ENCODE results near the gene POU6F2. TPM values are rescaled to one million over a fixed set of nuclear protein-coding genes. Genes with fewer than 3 reads are reported as not detected.

The POU6F2 gene
- total RNA-seq, 1 donor from 2014 or later: 0.44 TPM

- peaks cover 37% of the 10 kb centered on the region for H3K27me3 ChIP-seq (ENCODE audit: low read depth)
- TF ChIP-seq, protein P1, sequence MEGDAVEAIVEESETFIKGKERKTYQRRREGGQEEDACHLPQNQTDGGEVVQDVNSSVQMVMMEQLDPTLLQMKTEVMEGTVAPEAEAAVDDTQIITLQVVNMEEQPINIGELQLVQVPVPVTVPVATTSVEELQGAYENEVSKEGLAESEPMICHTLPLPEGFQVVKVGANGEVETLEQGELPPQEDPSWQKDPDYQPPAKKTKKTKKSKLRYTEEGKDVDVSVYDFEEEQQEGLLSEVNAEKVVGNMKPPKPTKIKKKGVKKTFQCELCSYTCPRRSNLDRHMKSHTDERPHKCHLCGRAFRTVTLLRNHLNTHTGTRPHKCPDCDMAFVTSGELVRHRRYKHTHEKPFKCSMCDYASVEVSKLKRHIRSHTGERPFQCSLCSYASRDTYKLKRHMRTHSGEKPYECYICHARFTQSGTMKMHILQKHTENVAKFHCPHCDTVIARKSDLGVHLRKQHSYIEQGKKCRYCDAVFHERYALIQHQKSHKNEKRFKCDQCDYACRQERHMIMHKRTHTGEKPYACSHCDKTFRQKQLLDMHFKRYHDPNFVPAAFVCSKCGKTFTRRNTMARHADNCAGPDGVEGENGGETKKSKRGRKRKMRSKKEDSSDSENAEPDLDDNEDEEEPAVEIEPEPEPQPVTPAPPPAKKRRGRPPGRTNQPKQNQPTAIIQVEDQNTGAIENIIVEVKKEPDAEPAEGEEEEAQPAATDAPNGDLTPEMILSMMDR (IDR thresholded peaks at IDR 0.05; ENCODE audit: borderline replicate concordance): no peak
- no peak overlapping the region for H3K4me3 ChIP-seq
- intact Hi-C loops (cut with micrococcal nuclease): no loop called here
- H3K36me3 ChIP-seq: no peaks in the 10 kb centered on the region
- no peak for DNase-seq
- H3K4me1 ChIP-seq: no peaks in the 10 kb centered on the region
- no peak overlapping the region for H3K27ac ChIP-seq (replicated peaks)
- peaks cover 9% of the 10 kb centered on the region for H3K9me3 ChIP-seq (replicated peaks)
Observed at GRCh38 chr7:39133088-39133487, 155.4 kb downstream of the POU6F2 start.

DNA sequence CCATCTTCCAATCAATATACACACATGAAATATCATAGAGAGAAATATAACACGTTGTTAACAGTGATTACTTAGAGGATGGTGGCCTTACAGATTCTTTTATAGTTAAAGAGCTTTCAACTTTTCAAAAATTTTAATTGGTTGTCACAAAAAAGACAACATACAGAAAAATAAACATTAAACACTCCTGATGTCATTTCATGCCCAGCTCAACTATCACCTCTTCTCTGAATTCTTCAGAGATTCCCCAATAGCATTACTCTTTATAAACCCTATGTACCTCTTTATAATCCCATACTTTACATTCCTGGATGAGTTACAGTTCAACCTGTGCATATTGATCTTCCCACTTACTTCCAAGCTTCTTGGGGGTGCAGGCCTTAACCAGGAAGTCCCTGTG is 159.8 kb downstream of the POU6F2 start:
- Histone ChIP-seq H3K27me3 (ENCODE audit: low read depth) (peaks cover 17% of the 10 kb centered on the region), H3K27ac (replicated peaks) (no peak overlapping the region), H3K36me3 (no peaks in the 10 kb centered on the region), H3K4me1 (no peaks in the 10 kb centered on the region), H3K9me3 (replicated peaks) (peaks cover 17% of the 10 kb centered on the region), H3K4me3 (no peak overlapping the region)
- intact Hi-C loops (cut with micrococcal nuclease): no loop called here
- TF ChIP-seq, protein P1 (IDR thresholded peaks at IDR 0.05; ENCODE audit: borderline replicate concordance): no peak
- DNase-seq: no peak

DNA sequence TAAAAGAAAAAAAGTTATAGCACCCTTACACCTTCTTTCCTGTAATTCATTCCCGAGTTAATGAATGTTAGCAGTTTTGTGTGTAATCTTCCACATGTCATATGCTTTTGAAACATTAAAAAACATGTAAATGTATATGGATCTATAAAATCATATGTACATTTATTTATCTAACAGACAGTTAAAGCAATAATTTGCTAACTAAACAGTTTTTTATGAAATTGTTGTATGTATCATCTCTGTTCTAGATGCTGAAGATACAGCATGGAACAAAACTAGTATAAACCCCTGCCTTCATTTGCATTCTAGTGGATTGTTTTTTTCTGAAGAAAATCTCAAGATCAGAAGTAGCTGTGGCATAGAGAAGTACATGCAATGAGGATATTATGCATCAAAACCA is 165.0 kb downstream of the POU6F2 start:
- TF ChIP-seq, protein P1 (IDR thresholded peaks at IDR 0.05; ENCODE audit: borderline replicate concordance): no peak
- H3K4me3 ChIP-seq: no peak overlapping the region

GRCh38 chr7:39144420-39144819 is 166.7 kb downstream of the POU6F2 start:
- Histone ChIP-seq H3K4me3 (no peak overlapping the region), H3K9me3 (replicated peaks) (peaks cover 8% of the 10 kb centered on the region), H3K36me3 (no peaks in the 10 kb centered on the region), H3K4me1 (no peaks in the 10 kb centered on the region), H3K27ac (replicated peaks) (no peak overlapping the region), H3K27me3 (ENCODE audit: low read depth) (no peaks in the 10 kb centered on the region)
- intact Hi-C loops (cut with micrococcal nuclease): no loop called here
- DNase-seq: no peak
- TF ChIP-seq, protein P1 (IDR thresholded peaks at IDR 0.05; ENCODE audit: borderline replicate concordance): no peak

More for the DNA sequence above, 165.0 kb downstream of the POU6F2 start:
- Histone ChIP-seq H3K36me3 (no peaks in the 10 kb centered on the region), H3K27me3 (ENCODE audit: low read depth) (no peaks in the 10 kb centered on the region), H3K9me3 (replicated peaks) (peaks cover 8% of the 10 kb centered on the region), H3K4me1 (no peaks in the 10 kb centered on the region), H3K27ac (replicated peaks) (no peak overlapping the region)
- intact Hi-C loops (cut with micrococcal nuclease): no loop called here
- DNase-seq: no peak

- TF ChIP-seq, protein P1 (IDR thresholded peaks at IDR 0.05; ENCODE audit: borderline replicate concordance): no peak
- Histone ChIP-seq H3K27me3 (ENCODE audit: low read depth) (no peaks in the 10 kb centered on the region), H3K36me3 (no peaks in the 10 kb centered on the region), H3K4me3 (no peak overlapping the region), H3K27ac (replicated peaks) (no peak overlapping the region), H3K9me3 (replicated peaks) (peaks cover 5% of the 10 kb centered on the region), H3K4me1 (no peaks in the 10 kb centered on the region)
- intact Hi-C loops (cut with micrococcal nuclease): no loop called here
- DNase-seq: no peak
Observed at GRCh38 chr7:39145283-39145682, 167.6 kb downstream of the POU6F2 start.

- intact Hi-C loops (cut with micrococcal nuclease): no loop called here
- no peaks in the 10 kb centered on the region for H3K4me1 ChIP-seq
- TF ChIP-seq, protein P1 (IDR thresholded peaks at IDR 0.05; ENCODE audit: borderline replicate concordance): no peak
Observed at GRCh38 chr7:39145935-39146334, 168.2 kb downstream of the POU6F2 start.

More at GRCh38 chr7:39145935-39146334, 168.2 kb downstream of the POU6F2 start:
- DNase-seq: no peak
- Histone ChIP-seq H3K4me3 (no peak overlapping the region), H3K27ac (replicated peaks) (no peak overlapping the region), H3K9me3 (replicated peaks) (no peaks in the 10 kb centered on the region), H3K27me3 (ENCODE audit: low read depth) (no peaks in the 10 kb centered on the region), H3K36me3 (no peaks in the 10 kb centered on the region)
